ENCODE measurements around the gene KRT75.

- TF ChIP-seq, protein P1, sequence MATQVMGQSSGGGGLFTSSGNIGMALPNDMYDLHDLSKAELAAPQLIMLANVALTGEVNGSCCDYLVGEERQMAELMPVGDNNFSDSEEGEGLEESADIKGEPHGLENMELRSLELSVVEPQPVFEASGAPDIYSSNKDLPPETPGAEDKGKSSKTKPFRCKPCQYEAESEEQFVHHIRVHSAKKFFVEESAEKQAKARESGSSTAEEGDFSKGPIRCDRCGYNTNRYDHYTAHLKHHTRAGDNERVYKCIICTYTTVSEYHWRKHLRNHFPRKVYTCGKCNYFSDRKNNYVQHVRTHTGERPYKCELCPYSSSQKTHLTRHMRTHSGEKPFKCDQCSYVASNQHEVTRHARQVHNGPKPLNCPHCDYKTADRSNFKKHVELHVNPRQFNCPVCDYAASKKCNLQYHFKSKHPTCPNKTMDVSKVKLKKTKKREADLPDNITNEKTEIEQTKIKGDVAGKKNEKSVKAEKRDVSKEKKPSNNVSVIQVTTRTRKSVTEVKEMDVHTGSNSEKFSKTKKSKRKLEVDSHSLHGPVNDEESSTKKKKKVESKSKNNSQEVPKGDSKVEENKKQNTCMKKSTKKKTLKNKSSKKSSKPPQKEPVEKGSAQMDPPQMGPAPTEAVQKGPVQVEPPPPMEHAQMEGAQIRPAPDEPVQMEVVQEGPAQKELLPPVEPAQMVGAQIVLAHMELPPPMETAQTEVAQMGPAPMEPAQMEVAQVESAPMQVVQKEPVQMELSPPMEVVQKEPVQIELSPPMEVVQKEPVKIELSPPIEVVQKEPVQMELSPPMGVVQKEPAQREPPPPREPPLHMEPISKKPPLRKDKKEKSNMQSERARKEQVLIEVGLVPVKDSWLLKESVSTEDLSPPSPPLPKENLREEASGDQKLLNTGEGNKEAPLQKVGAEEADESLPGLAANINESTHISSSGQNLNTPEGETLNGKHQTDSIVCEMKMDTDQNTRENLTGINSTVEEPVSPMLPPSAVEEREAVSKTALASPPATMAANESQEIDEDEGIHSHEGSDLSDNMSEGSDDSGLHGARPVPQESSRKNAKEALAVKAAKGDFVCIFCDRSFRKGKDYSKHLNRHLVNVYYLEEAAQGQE (IDR thresholded peaks at IDR 0.05; ENCODE audit: low read depth), result no peak
- TF ChIP-seq POLR2A (IDR thresholded peaks at IDR 0.05; ENCODE audit: borderline replicate concordance, extremely low read depth, insufficient read depth, insufficient read length), result no peak
- TF ChIP-seq, protein P2, sequence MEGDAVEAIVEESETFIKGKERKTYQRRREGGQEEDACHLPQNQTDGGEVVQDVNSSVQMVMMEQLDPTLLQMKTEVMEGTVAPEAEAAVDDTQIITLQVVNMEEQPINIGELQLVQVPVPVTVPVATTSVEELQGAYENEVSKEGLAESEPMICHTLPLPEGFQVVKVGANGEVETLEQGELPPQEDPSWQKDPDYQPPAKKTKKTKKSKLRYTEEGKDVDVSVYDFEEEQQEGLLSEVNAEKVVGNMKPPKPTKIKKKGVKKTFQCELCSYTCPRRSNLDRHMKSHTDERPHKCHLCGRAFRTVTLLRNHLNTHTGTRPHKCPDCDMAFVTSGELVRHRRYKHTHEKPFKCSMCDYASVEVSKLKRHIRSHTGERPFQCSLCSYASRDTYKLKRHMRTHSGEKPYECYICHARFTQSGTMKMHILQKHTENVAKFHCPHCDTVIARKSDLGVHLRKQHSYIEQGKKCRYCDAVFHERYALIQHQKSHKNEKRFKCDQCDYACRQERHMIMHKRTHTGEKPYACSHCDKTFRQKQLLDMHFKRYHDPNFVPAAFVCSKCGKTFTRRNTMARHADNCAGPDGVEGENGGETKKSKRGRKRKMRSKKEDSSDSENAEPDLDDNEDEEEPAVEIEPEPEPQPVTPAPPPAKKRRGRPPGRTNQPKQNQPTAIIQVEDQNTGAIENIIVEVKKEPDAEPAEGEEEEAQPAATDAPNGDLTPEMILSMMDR (IDR thresholded peaks at IDR 0.05 in 2 of 3, conservative IDR thresholded peaks at IDR 0.05 in 1 of 3; ENCODE audit: borderline replicate concordance in 1 of 3, insufficient read depth in 1 of 3, low read depth in 2 of 3, low read length in 2 of 3), result no peak
- TF ChIP-seq RAD21 (IDR thresholded peaks at IDR 0.05; ENCODE audit: low read depth), result no peak
- TF ChIP-seq EZH2 (IDR thresholded peaks at IDR 0.05), result no peak
- TF ChIP-seq SIN3A (IDR thresholded peaks at IDR 0.05; ENCODE audit: low read depth), result no peak
- TF ChIP-seq MAX (IDR thresholded peaks at IDR 0.05), result no peak
- no peak for TF ChIP-seq YY1 (IDR thresholded peaks at IDR 0.05; ENCODE audit: extremely low read depth, insufficient replicate concordance, low read depth, low read length)
- no peak for TF ChIP-seq JUND (IDR thresholded peaks at IDR 0.05)
- TF ChIP-seq EZH2phosphoT487 (IDR thresholded peaks at IDR 0.05; ENCODE audit: borderline replicate concordance), result no peak
These were observed 8.1 kb downstream of the KRT75 start for GRCh38 chr12:52426034-52426433.
